SK-N-SH treated with all-trans-retinoic acid at 6 μM for 48 hours (cell line): ENCODE measurements around the gene DUSP6.

ENCODE experiments used
- ATAC-seq: fragments of 200-7000 bp; cut with Tn5 transposase; 3 replicates; pipeline ENCODE4 v1.9.1; 2020; ENCODE audit warnings: mild to moderate bottlenecking, moderate library complexity
- ARNTL ChIP-seq: fragments of 450-650 bp; formaldehyde crosslinking; IDR thresholded peaks from 2 replicates; pipeline ENCODE4 v1.5.0; 2020; ENCODE audit warnings: low read depth, mild to moderate bottlenecking, moderate library complexity, borderline replicate concordance
- BACH2 ChIP-seq: fragments of 250-450 bp; sonication (Bioruptor Pico); IDR thresholded peaks from 2 replicates; pipeline ENCODE4 v1.9.0; 2021; ENCODE audit warnings: mild to moderate bottlenecking, borderline replicate concordance
- CSDC2 ChIP-seq: fragments of 250-450 bp; sonication (Bioruptor Pico); IDR thresholded peaks from 2 replicates; pipeline ENCODE4 v1.5.0; 2020; ENCODE audit warnings: mild to moderate bottlenecking, moderate library complexity
- GLIS3 ChIP-seq: fragments of 250-450 bp; sonication (Bioruptor Pico); IDR thresholded peaks from 2 replicates; pipeline ENCODE4 v1.5.0; 2020; ENCODE audit warnings: mild to moderate bottlenecking, moderate library complexity
- ISL1 ChIP-seq: fragments of 250-450 bp; sonication (Bioruptor Pico); IDR thresholded peaks from 2 replicates; pipeline ENCODE4 v2.1.2; 2022; ENCODE audit warnings: mild to moderate bottlenecking, moderate library complexity
- OSR1 ChIP-seq: fragments of 250-450 bp; sonication (Bioruptor Pico); IDR thresholded peaks from 2 replicates; pipeline ENCODE4 v1.8.0; 2022; ENCODE audit warnings: moderate library complexity, mild to moderate bottlenecking, inconsistent platforms
- PPARA ChIP-seq: fragments of 250-450 bp; sonication (Bioruptor Pico); IDR thresholded peaks from 2 replicates; pipeline ENCODE4 v1.5.0; 2020; ENCODE audit warnings: mild to moderate bottlenecking, borderline replicate concordance
- RARB ChIP-seq: fragments of 250-450 bp; sonication (Bioruptor Pico); IDR thresholded peaks from 2 replicates; pipeline ENCODE4 v1.8.0; 2021; ENCODE audit warnings: mild to moderate bottlenecking, moderate library complexity
- SNAI2 ChIP-seq: fragments of 250-450 bp; sonication (Bioruptor Pico); IDR thresholded peaks from 2 replicates; pipeline ENCODE4 v1.5.0; 2020; ENCODE audit warnings: mild to moderate bottlenecking, moderate library complexity
- TCF4 ChIP-seq: fragments of 250-450 bp; sonication (Bioruptor Pico); IDR thresholded peaks from 2 replicates; pipeline ENCODE4 v1.8.0; 2021; ENCODE audit warnings: mild to moderate bottlenecking, moderate library complexity, borderline replicate concordance
- TOX ChIP-seq: fragments of 250-450 bp; sonication (Bioruptor Pico); IDR thresholded peaks from 2 replicates; pipeline ENCODE4 v1.8.0; 2021; ENCODE audit warnings: mild to moderate bottlenecking, moderate library complexity, borderline replicate concordance
- ZC3H10 ChIP-seq: fragments of 250-450 bp; sonication (Bioruptor Pico); IDR thresholded peaks from 2 replicates; pipeline ENCODE4 v1.5.1; 2021; ENCODE audit warnings: mild to moderate bottlenecking, moderate library complexity
- ZFP3 ChIP-seq: fragments of 250-450 bp; sonication (Bioruptor Pico); IDR thresholded peaks from 2 replicates; pipeline ENCODE4 v1.5.0; 2020; ENCODE audit warnings: mild to moderate bottlenecking, moderate library complexity
- ZFP30 ChIP-seq: fragments of 450-650 bp; formaldehyde crosslinking; IDR thresholded peaks from 2 replicates; pipeline ENCODE4 v1.5.0; 2022; ENCODE audit warnings: mild to moderate bottlenecking, moderate library complexity
- ZNF565 ChIP-seq: fragments of 450-650 bp; formaldehyde crosslinking; conservative IDR thresholded peaks from 2 replicates; pipeline ENCODE4 v1.5.0; 2020; ENCODE audit warnings: low read depth, mild to moderate bottlenecking, moderate library complexity
- ZNF70 ChIP-seq: fragments of 450-650 bp; formaldehyde crosslinking; IDR thresholded peaks from 2 replicates; pipeline ENCODE4 v1.5.0; 2020; ENCODE audit warnings: mild to moderate bottlenecking, moderate library complexity
- ZNF8 ChIP-seq: fragments of 450-650 bp; formaldehyde crosslinking; IDR thresholded peaks from 2 replicates; pipeline ENCODE4 v1.5.0; 2020; ENCODE audit warnings: mild to moderate bottlenecking, moderate library complexity
- TF ChIP-seq, protein P1 (sequence below): fragments of 250-450 bp; sonication (Bioruptor Pico); IDR thresholded peaks from 2 replicates; pipeline ENCODE4 v1.5.1; 2020; ENCODE audit warnings: low read depth, mild to moderate bottlenecking, moderate library complexity
- TF ChIP-seq, protein P2 (sequence below): fragments of 250-450 bp; sonication (Bioruptor Pico); IDR thresholded peaks from 2 replicates; pipeline ENCODE4 v1.5.1; 2021; ENCODE audit warnings: mild to moderate bottlenecking, moderate library complexity
- TF ChIP-seq, protein P3 (sequence below): fragments of 250-450 bp; sonication (Bioruptor Pico); IDR thresholded peaks from 2 replicates; pipeline ENCODE4 v1.8.0; 2020; ENCODE audit warnings: mild to moderate bottlenecking, moderate library complexity, borderline replicate concordance
- TF ChIP-seq, protein P4 (sequence below): fragments of 250-450 bp; sonication (Bioruptor Pico); IDR thresholded peaks from 2 replicates; pipeline ENCODE4 v1.5.0; 2020; ENCODE audit warnings: mild to moderate bottlenecking, moderate library complexity

DUSP6 gene

DNA sequence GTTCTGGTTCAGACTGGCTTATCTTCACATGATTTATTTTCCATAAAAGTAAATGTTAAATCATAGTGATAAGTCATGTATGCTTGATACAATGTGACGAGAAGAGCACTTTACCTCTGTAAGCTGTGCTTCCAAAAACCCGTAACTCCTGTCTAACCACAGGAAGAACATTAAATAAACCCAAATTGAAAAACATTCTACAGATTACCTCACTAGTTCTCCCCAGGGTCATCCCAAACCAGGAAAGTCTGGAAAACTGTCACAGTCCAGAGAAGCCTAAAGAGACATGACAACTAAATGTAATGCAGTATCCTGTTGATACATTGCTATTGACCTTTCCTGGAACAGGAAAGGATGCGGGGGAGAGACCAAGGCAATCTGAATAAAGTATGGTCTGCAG is 32.5 kb upstream of the DUSP6 start:
- TF ChIP-seq RARB (CRISPR knock-in tag) = no peak
- TF ChIP-seq BACH2 (CRISPR knock-in tag) = no peak
- TF ChIP-seq TCF4 (CRISPR knock-in tag) = no peak
- TF ChIP-seq ZC3H10 (CRISPR knock-in tag) = no peak
- no peak for TF ChIP-seq PPARA (CRISPR knock-in tag)
- TF ChIP-seq ARNTL = no peak
- peak; percentile 20 for ATAC-seq

DNA sequence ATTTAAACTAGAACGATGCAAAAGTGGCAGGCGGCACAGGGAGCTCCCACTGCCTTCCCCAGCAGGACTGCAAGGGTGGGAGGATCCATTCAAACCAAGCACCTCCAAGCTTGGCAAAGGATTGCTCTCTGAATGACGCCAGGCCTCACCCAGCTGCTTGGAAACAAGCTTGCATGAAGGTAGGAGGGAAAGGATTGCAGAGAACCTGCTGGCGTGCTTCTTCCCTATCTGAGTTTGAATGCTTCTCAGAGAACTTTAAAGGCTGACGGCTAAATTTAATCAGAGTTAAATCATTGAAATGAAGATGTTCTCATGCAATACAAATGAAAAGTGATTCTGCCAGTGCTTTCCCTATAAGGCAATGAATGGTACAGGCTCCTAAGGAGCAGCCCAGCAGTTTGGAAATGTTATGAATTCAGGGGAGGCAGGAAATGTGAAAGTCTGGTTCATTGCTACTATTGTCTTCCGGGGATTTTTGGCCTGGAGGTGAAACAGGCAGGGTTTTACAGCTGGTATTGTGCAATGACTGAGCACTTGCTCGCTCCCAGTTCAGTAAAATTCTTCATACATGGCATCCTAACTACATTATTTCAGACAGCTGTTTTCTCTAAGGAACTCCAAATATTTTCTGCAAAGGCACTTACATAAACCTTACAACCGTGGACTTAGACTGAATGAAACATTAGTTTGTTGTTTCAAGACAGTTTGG is 31.9 kb upstream of the DUSP6 start:
- peak; percentile 83 for ATAC-seq
- TF ChIP-seq ISL1 (peak; percentile 59), ZFP3 (0 out of 2 replicates have a peak, but pooled peaks have one; percentile 41), ZFP30 (CRISPR knock-in tag) (no peak)

DNA sequence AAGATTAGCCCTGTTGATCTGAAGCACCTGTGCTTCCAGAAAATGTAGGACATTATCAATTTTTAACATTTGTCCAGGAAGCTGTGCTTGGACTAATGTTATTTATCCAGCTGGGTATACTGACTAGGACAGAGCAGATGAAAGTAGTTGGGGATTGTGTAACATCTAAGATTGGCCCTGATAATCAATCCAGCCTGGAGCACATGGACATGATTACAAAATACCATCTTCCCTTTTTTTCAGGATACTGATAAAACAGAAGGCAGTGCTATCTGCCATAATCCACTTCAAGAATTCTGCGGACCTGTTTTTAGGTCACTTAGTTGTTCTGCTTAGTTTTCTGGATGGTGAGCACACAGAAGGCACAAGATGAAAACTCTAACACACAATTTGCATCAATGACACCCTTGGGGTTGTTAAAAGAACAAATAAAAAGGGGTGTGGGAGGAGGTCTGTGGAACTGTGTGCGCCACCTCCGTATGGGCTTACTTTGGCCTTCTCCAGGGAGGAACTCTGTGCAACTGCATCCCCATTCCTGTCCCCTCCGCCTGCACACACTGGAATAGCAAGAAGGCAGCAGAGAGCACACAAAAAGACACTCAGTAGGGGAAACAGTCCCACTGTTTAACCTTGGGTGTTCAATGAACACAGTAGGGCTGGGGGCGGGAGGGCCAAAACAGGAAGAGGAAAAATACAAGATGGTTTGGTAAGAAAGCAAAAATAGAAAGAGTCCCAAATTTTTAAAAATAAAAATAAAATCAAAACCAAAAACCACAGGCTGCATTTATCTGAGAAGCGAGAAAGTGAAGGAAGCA is 31.1 kb upstream of the DUSP6 start:
- TF ChIP-seq PPARA (CRISPR knock-in tag) (no peak), ZC3H10 (CRISPR knock-in tag) (no peak), TOX (CRISPR knock-in tag) (no peak), ZNF565 (CRISPR knock-in tag) (no peak), TCF4 (CRISPR knock-in tag) (peak; percentile 94; the same call in 1 of the 2 replicates), ISL1 (no peak), GLIS3 (CRISPR knock-in tag) (no peak), ARNTL (no peak), ZNF8 (CRISPR knock-in tag) (no peak), BACH2 (CRISPR knock-in tag) (no peak), SNAI2 (CRISPR knock-in tag) (no peak), OSR1 (CRISPR knock-in tag) (no peak), CSDC2 (CRISPR knock-in tag) (no peak), ZNF70 (peak; percentile 47), ZFP30 (CRISPR knock-in tag) (no peak)
- TF ChIP-seq, protein P1, sequence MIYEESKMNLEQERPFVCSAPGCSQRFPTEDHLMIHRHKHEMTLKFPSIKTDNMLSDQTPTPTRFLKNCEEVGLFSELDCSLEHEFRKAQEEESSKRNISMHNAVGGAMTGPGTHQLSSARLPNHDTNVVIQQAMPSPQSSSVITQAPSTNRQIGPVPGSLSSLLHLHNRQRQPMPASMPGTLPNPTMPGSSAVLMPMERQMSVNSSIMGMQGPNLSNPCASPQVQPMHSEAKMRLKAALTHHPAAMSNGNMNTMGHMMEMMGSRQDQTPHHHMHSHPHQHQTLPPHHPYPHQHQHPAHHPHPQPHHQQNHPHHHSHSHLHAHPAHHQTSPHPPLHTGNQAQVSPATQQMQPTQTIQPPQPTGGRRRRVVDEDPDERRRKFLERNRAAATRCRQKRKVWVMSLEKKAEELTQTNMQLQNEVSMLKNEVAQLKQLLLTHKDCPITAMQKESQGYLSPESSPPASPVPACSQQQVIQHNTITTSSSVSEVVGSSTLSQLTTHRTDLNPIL (CRISPR knock-in tag) = no peak
- TF ChIP-seq, protein P2, sequence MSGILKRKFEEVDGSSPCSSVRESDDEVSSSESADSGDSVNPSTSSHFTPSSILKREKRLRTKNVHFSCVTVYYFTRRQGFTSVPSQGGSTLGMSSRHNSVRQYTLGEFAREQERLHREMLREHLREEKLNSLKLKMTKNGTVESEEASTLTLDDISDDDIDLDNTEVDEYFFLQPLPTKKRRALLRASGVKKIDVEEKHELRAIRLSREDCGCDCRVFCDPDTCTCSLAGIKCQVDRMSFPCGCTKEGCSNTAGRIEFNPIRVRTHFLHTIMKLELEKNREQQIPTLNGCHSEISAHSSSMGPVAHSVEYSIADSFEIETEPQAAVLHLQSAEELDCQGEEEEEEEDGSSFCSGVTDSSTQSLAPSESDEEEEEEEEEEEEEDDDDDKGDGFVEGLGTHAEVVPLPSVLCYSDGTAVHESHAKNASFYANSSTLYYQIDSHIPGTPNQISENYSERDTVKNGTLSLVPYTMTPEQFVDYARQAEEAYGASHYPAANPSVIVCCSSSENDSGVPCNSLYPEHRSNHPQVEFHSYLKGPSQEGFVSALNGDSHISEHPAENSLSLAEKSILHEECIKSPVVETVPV (CRISPR knock-in tag) = no peak
- TF ChIP-seq, protein P3, sequence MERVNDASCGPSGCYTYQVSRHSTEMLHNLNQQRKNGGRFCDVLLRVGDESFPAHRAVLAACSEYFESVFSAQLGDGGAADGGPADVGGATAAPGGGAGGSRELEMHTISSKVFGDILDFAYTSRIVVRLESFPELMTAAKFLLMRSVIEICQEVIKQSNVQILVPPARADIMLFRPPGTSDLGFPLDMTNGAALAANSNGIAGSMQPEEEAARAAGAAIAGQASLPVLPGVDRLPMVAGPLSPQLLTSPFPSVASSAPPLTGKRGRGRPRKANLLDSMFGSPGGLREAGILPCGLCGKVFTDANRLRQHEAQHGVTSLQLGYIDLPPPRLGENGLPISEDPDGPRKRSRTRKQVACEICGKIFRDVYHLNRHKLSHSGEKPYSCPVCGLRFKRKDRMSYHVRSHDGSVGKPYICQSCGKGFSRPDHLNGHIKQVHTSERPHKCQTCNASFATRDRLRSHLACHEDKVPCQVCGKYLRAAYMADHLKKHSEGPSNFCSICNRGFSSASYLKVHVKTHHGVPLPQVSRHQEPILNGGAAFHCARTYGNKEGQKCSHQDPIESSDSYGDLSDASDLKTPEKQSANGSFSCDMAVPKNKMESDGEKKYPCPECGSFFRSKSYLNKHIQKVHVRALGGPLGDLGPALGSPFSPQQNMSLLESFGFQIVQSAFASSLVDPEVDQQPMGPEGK = no peak
- TF ChIP-seq, protein P4, sequence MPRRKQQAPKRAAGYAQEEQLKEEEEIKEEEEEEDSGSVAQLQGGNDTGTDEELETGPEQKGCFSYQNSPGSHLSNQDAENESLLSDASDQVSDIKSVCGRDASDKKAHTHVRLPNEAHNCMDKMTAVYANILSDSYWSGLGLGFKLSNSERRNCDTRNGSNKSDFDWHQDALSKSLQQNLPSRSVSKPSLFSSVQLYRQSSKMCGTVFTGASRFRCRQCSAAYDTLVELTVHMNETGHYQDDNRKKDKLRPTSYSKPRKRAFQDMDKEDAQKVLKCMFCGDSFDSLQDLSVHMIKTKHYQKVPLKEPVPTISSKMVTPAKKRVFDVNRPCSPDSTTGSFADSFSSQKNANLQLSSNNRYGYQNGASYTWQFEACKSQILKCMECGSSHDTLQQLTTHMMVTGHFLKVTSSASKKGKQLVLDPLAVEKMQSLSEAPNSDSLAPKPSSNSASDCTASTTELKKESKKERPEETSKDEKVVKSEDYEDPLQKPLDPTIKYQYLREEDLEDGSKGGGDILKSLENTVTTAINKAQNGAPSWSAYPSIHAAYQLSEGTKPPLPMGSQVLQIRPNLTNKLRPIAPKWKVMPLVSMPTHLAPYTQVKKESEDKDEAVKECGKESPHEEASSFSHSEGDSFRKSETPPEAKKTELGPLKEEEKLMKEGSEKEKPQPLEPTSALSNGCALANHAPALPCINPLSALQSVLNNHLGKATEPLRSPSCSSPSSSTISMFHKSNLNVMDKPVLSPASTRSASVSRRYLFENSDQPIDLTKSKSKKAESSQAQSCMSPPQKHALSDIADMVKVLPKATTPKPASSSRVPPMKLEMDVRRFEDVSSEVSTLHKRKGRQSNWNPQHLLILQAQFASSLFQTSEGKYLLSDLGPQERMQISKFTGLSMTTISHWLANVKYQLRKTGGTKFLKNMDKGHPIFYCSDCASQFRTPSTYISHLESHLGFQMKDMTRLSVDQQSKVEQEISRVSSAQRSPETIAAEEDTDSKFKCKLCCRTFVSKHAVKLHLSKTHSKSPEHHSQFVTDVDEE = peak; percentile 80
- ATAC-seq = peak; percentile 31
